Measurements from ENCODE around the gene FHIT. TPM values are rescaled to one million over a fixed set of nuclear protein-coding genes. Genes with fewer than 3 reads are reported as not detected.

Gene FHIT
- total and polyA plus RNA-seq, 10 of the 15 experiments (the other 5 are each of a cell fraction or from before 2014, with no cell fraction given), result 4.2 to 14.9 (median 9.4) TPM

GRCh38 chr3:60448696-60449095 is 802.6 kb downstream of the FHIT start (continued):
- no peak for TF ChIP-seq WRNIP1 (IDR thresholded peaks at IDR 0.05; ENCODE audit: borderline replicate concordance, low read depth, low read length)
- no peak for TF ChIP-seq NFYB (IDR thresholded peaks at IDR 0.05; ENCODE audit: insufficient read depth, low read depth, low read length)
- no peak for TF ChIP-seq NR2C2 (IDR thresholded peaks at IDR 0.05; ENCODE audit: borderline replicate concordance, control insufficient read depth, insufficient read length, low read depth)
- no peak for TF ChIP-seq ZZZ3 (IDR thresholded peaks at IDR 0.05; ENCODE audit: control insufficient read depth, insufficient read length, low read depth)
- no peak for TF ChIP-seq ATF7 (IDR thresholded peaks at IDR 0.05; ENCODE audit: low read depth)
- TF ChIP-seq TBL1XR1 (IDR thresholded peaks at IDR 0.05; ENCODE audit: low read depth, low read length), result no peak
- no peak for TF ChIP-seq RELA (IDR thresholded peaks at IDR 0.05; ENCODE audit: borderline replicate concordance, partially characterized antibody)
- TF ChIP-seq SREBF2 (IDR thresholded peaks at IDR 0.05; ENCODE audit: low read length), result no peak

GRCh38 chr3:60445446-60445845 is 805.8 kb downstream of the FHIT start:
- POLR2A ChIA-PET, result no interaction called here
- RAD21 ChIA-PET (ENCODE audit: unreplicated experiment), result no interaction called here
- H3K4me1 ChIP-seq (ENCODE audit: control insufficient read depth, insufficient read depth, low read length), result no peaks in the 10 kb centered on the region
- WGBS (ENCODE audit: insufficient coverage, insufficient replicate concordance, low lambda C conversion rate, missing lambda C conversion rate), result 55% methylated on average over 3 of the region's 3 CpGs
- H3K4me2 ChIP-seq (ENCODE audit: control insufficient read depth, insufficient read depth), result no peak overlapping the region
- no peak overlapping the region for H3K4me3 ChIP-seq
- H4K20me1 ChIP-seq (ENCODE audit: control insufficient read depth, insufficient read depth), result no peaks in the 10 kb centered on the region
- in situ Hi-C loops (cut with MboI), result no loop called here
- BruUV-seq (replicated peaks), result no TSS peak
- no peak for DNase-seq (ENCODE audit: low read depth, low spot score)
- SMC1A ChIA-PET (ENCODE audit: uncharacterized antibody, unreplicated experiment), result no interaction called here
- H3K36me3 ChIP-seq (ENCODE audit: control insufficient read depth in 2 of 2, insufficient read depth in 2 of 2, low read length in 1 of 2), result no peaks in the 10 kb centered on the region
- no peak for TF ChIP-seq TAF1 (IDR thresholded peaks at IDR 0.05; ENCODE audit: borderline replicate concordance, low read depth, low read length)
- no peak for ATAC-seq
- H3K27me3 ChIP-seq (replicated peaks in 1 of 2; ENCODE audit: control insufficient read depth in 2 of 2, insufficient read depth in 2 of 2, low read length in 1 of 2), result no peaks in the 10 kb centered on the region
- no peak overlapping the region for H3K9ac ChIP-seq (ENCODE audit: control insufficient read depth, insufficient read depth, low read length)
- H3K79me2 ChIP-seq (ENCODE audit: control insufficient read depth, insufficient read depth, low read length), result no peaks in the 10 kb centered on the region
- H2AFZ ChIP-seq (ENCODE audit: control insufficient read depth, low read depth, low read length), result no peak overlapping the region
- CTCF ChIA-PET, result no interaction called here
- H3K27ac ChIP-seq (ENCODE audit: control insufficient read depth, insufficient read depth), result no peak overlapping the region
- intact Hi-C loops (cut with micrococcal nuclease; ENCODE audit: unreplicated experiment), result no loop called here
- H3K9me3 ChIP-seq (replicated peaks; ENCODE audit: control insufficient read depth, insufficient read depth, low read length), result no peaks in the 10 kb centered on the region
- no peak for FAIRE-seq
